GM21515 (cell line): ENCODE measurements around the gene OR10H4.
"Not testable (repeated sequence)": the region's sequence is repeated elsewhere in the genome, so short reads cannot be mapped to it uniquely, and the experiment has no call there.

Source experiments
- ATAC-seq: cut with Tn5 transposase; IDR thresholded peaks from one replicate; pipeline ENCODE4 v1.9.1; 2021; ENCODE audit not compliant: unreplicated experiment

The OR10H4 gene

DNA sequence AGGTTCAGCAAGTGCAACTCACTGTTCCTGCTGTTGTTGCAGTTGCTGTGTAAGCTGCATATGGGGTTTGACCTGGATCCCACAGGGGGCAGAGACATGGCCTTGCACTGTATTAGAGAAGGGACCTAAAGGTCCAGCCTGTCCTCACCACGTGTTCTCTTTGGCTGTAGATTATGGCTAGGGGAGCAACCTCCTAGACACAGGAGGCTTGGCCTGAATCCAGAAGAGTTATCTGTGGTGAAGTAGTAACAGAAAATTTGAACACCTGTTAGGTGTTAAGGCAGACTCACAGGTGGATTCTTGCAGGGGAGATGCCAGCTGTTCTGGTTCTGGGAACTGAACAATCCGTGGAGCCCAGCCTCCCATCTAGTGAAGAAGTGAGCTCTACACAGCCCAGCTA, 11.0 kb upstream of the OR10H4 start:
- no peak for ATAC-seq

GRCh38 chr19:15944401-15944800, 4.4 kb upstream of the OR10H4 start:
- ATAC-seq = no peak

DNA sequence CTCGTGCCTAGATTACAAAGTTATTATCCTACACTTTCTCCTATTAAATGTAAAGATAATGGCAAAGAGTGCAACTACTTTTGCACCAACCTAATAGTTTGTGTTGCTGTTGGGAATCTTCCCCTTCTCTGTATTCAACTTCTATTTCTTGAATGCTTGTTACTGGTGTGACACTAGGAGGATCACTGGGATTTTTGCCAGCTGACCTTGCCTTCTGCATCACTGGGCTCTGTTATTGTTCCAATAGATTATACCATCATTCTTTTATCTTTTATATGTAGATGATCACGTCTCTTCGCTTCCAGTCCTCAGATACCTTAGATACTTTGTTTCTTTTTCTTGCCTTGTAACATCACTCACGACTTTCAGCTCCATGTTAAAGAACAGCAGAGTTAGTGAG, 3.5 kb upstream of the OR10H4 start:
- ATAC-seq = no peak

DNA sequence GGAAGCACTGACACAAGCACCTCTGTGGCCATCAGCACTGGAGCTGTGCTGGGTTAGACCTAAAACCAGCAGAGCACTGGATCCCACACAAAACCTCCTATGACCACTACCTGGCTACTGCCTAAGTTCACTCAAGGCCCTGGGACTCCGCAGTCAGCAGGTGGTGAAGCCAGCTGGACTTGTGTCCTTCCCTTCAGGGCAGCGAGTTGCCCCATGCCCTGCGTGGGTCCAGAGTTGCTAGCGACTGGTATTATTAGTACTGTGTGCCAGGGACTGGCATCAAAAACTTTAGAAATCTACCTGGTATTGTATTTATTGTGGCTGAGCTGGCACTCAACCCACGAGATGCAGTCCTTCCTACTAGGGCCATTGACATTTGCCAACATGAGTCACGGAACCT, 6.0 kb downstream of the OR10H4 start:
- no peak for ATAC-seq

DNA sequence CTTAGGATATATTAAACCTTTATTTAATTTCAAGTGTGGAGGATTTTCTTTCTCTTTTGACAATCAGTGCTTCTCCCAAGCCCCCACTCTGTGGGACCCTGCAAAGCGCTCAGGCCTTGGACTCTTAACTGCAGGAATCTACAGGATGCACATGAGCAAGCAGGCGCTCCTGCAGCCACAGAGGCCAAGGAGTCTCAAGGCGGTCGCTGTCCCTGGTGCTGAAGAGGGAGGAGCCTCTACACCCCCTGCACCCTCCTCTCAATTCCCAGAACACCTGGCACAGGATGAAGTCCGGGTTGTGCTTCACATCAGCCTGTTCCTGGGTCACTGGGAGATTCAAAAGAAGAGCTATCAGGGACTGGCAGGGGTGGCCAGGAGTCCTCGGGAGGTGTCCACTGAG, 13.5 kb downstream of the OR10H4 start:
- no peak for ATAC-seq

GRCh38 chr19:15964231-15964630, 15.4 kb downstream of the OR10H4 start:
- no peak for ATAC-seq

DNA sequence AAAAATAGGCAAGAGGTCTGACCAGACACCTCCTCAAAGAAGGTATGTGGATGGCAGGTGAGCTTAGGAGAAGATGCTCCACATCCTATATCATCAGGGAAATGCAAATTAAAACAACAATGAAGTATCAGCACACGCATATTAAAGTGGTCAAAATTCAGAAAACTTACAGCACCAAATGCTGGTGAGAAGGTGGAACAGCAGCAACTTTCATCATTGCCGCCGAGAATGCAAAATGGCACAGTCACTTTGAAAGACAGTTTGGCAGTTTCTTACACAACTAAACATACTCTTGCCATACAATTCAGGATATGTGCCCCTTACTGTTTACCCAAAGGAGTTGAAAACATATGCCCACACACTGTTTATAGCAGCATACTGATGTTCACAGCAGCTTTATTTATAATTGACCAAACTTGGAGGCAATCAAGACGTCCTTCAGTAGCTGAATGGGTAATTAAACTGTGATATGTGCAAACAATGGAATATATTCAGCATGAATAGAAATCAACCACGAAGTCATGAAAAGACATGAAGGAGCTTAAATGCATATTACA, 22.5 kb downstream of the OR10H4 start:
- no peak for ATAC-seq

DNA sequence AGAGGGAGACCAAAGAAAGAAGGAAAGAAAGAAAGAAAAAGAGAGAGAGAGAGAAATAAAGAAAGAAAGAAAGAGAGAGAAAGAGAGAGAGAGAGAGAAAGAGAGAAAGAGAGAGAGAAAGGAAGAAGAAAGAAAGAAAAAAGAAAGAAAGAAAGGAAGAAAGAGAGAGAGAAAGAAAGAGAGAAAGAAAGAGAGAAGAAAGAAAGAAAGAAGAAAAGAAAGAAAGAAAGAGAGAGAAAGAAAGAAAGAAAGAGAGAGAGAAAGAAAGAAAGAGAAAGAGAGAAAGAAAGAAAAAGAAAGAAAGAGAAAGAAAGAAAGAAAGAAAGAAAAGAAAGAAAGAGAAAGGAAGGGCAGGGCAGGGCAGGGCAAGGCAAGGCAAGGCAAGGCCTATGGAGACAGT, 23.2 kb downstream of the OR10H4 start:
- ATAC-seq = not testable (repeated sequence)

DNA sequence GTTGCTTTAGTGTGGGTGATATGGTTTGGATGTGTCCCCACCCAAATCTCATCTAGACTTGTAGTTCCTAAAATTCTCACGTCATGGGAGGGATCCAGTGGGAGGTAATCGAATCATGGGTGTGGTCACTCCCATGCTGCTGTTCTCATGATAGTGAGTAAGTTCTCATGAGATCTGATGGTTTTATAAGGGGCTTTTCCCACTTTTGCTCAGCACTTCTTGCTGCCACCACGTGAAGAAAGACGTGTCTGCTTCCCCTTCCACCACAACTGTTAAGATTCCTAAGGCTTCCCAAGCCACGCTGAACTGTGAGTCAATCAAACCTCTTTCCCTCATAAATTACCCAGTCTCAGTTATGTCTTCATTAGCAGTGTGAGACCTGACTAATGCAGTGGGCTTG, 26.0 kb downstream of the OR10H4 start:
- ATAC-seq = no peak

GRCh38 chr19:15976836-15977689, 28.3 kb downstream of the OR10H4 start:
- no peak for ATAC-seq

DNA sequence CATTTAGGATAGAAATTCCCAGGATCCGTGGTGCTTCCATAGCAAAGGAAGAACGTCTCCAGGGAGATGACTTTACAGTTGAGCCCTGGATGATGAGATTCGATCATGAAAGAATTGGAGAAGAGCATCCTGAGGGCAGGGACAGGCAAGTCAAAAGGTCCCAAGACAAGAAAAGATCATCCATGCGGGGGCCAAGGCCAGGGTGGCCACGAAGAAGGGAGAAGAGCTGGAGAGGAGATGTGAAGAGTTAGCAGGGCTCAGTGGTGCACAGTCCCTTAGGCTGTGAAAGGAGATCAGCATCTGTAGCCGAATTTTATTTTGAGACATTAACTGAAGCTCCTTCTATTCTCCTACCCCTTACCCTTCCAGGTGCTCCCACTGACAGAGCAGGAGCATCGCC, 28.9 kb downstream of the OR10H4 start:
- ATAC-seq = no peak

DNA sequence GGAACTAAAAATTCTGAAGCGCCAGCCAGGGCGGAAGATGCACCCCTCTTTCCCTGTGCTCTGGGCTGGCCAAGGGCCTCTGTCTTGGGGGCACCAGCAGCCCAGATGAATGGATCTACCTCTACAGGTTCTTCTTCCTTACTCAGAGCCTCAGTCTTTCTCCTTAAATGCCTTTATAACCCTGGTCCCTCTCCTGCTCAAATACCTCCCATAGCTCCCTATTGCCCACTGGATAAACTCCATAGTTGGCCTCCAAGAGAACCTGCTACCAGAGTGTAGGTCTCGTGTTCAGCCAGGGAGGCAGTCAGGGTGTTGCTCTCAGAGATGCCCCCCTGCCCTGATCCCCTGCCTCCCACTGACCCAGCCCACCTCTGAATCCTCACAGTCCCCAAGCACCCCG, 30.5 kb downstream of the OR10H4 start:
- ATAC-seq = no peak

GRCh38 chr19:15985831-15986230, 37.0 kb downstream of the OR10H4 start:
- not testable (repeated sequence) for ATAC-seq

DNA sequence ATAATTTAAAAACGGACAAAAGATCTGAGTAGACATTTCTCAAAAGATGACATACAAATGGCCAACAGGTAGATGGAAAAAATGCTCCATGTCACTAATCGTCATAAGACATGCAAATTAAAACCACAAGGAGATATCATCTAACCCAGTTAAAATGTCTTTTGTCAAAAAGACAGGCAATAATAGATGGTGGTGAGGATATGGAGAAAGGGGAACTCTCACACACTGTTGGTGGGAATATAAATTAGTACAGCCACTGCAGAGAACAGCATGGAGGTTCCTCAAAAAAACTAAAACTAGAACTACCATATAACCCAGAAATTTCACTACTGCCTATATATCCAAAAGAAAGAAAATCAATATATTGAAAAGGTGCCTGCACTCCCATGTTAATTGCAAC, 37.9 kb downstream of the OR10H4 start:
- ATAC-seq = no peak

GRCh38 chr19:15989889-15990288, 41.1 kb downstream of the OR10H4 start:
- ATAC-seq = no peak

DNA sequence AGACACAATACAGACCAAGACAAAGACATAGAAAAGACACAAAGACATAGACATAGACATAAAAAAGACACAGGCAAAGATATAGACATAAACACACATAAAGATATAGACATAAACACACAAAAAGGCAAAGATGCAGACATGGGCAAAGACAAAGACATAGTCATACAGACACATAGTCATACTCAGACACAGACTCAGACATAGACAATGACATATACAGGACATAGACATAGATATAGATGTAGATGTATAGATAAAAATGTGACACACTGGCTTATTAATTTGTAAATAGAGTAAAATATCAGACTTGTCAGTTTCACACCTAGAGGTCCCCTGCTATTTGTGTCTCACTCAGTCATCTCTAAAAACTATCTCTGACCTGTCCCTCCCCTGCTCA, 42.8 kb downstream of the OR10H4 start:
- ATAC-seq = no peak

GRCh38 chr19:15992014-15992413, 43.2 kb downstream of the OR10H4 start:
- no peak for ATAC-seq

DNA sequence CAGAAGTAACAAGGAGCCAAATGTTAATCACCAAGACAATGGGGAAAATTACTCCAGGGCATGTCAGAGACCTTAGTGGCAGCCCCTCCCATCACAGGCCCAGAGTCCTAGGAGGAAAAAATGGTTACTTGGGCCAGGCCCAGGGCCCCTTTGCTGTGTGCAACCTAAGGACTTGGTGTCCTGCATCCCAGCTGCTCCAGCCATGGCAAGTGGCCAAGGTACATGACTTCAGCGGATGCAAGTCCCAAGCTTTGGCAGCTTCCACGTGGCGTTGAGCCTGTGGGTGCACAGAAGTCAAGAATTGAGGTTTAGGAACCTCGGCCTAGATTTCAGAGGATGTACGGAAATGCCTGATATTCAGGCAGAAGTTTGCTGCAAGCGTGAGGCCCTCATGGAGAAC, 46.7 kb downstream of the OR10H4 start:
- ATAC-seq = no peak

GRCh38 chr19:15998166-15998565, 49.4 kb downstream of the OR10H4 start:
- no peak for ATAC-seq
